ENCODE data around the gene PRAMEF20.
"Not testable (repeated sequence)": the region's sequence is repeated elsewhere in the genome, so short reads cannot be mapped to it uniquely, and the experiment has no call there.

The PRAMEF20 gene

DNA sequence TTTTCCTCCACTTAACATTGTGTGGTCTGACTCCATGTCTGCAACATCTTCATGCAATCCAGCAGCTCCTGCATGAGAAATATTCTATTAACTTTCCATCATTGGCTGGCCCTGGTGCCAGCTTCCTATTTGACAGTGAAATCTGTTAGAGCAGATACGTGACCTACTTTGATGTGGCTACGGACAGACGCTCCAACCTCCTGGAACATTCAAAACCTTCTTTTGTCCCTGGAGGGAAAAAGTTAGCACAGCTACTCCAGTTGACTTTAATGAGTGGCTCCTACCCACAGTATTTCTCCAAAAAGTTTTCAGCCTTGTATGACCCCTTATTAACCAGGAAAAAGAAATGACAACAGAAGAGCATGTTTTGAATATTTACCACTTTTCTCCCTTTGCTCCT, 22.0 kb downstream of the PRAMEF20 start:
- H3K4me3 ChIP-seq (ENCODE audit: low read depth, low read length) = no peak overlapping the region
- no peak for DNase-seq (ENCODE audit: low read depth)
- TF ChIP-seq, protein P1, sequence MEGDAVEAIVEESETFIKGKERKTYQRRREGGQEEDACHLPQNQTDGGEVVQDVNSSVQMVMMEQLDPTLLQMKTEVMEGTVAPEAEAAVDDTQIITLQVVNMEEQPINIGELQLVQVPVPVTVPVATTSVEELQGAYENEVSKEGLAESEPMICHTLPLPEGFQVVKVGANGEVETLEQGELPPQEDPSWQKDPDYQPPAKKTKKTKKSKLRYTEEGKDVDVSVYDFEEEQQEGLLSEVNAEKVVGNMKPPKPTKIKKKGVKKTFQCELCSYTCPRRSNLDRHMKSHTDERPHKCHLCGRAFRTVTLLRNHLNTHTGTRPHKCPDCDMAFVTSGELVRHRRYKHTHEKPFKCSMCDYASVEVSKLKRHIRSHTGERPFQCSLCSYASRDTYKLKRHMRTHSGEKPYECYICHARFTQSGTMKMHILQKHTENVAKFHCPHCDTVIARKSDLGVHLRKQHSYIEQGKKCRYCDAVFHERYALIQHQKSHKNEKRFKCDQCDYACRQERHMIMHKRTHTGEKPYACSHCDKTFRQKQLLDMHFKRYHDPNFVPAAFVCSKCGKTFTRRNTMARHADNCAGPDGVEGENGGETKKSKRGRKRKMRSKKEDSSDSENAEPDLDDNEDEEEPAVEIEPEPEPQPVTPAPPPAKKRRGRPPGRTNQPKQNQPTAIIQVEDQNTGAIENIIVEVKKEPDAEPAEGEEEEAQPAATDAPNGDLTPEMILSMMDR (conservative IDR thresholded peaks at IDR 0.05; ENCODE audit: low read depth, low read length) = no peak

DNA sequence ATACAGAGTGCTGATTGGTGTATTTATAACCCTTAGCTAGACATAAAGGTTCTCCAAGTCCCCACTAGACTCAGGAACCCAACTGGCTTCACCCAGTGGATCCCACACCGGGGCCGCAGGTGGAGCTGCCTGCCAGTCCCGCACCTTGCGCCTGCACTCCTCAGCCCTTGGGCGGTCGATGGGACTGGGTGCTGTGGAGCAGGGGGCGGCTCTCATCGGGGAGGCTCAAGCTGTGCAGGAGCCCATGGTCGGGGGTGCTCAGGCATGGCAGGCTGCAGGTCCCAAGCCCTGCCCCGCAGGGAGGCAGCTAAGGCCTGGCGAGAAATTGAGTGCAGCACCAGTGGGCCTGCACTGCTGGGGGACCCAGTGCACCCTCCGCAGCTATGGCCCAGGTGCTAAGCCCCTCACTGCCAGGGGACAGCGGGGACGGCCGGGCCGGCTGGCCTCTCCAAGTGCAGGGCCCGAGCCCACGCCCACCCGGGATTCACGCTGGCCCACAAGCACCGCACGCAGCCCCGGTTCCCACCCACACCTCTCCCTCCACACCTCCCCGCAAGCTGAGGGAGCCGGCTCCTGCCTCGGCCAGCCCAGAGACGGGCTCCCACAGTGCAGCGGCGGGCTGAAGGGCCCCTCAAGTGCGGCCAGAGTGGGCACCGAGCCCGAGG, 23.6 kb downstream of the PRAMEF20 start:
- H3K4me3 ChIP-seq (ENCODE audit: low read depth, low read length); DNase-seq (ENCODE audit: low read depth): not testable (repeated sequence)

DNA sequence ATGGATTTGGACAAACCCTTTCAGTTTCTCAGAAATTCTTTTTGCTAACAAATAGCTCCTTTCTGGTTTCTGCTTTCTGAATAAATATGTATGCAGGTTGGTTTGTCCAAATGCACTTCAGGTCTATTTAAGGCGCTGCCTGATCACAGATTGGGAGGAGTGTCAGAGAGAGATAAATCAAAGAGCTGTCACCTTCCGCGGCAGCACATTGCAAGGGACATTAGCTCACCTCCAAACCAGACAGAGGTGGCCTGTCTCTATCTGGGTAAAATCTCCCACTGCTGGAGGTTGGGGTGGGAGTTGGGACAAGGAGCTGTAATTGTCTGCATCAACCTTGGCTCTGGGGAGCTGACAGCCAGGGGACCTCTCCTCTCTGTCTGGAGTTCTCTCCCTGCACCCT, 25.2 kb downstream of the PRAMEF20 start:
- no peak for DNase-seq (ENCODE audit: low read depth)
- TF ChIP-seq, protein P1 (conservative IDR thresholded peaks at IDR 0.05; ENCODE audit: low read depth, low read length) = no peak
- no peak overlapping the region for H3K4me3 ChIP-seq (ENCODE audit: low read depth, low read length)

DNA sequence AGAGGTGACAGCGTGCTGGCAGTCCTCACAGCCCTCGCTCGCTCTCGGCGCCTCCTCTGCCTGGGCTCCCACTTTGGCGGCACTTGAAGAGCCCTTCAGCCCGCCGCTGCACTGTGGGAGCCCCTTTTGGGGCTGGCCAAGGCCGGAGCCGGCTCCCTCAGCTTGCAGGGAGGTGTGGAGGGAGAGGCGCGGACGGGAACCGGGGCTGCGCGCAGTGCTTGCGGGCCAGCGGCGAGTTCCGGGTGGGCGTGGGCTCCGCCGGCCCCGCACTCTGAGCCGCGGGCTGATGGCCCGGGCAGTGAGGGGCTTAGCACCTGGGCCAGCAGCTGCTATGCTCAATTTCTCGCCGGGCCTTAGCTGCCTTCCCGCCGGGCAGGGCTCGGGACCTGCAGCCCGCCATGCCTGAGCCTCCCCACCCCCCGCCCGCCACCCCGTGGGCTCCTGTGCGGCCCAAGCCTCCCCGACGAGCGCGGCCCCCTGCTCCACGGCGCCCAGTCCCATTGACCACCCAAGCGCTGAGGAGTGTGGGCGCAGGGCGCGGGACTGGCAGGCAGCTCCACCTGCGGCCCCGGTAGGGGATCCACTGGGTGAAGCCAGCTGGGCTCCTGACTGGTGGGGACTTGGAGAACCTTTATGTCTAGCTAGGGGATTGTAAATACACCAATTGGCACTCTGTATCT, 29.0 kb downstream of the PRAMEF20 start:
- H3K4me3 ChIP-seq (ENCODE audit: low read depth, low read length) = not testable (repeated sequence)

DNA sequence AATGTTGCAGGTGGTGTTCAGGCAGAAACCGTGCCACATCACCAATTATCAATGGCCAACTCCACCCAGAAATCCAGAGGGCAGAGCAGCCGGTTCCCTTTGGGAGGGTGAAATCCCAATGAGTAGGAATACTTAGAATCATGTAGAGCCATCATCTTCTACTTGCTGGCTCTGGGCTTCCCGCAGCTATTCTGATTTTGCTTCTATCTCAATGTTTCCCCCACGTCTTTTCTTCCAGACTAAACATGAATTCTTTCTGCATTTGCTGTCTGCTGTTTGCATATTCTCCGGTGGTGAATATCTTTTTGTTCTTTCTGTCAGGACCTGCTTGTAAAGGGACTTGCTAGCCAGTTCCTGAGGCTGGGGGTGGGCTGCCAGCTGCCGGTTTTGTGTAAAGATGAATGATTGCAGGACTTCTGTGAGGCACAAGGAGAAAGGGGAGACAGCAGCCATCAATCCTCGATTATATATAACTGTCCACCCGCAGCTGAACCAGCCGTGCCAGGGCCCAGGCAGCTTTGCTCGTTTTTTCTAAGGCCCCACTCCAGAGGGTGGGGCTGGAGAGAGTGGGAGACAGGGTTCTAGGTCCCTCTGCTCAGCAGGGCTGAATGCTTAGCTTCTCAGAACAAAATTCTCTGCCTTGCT, 33.2 kb downstream of the PRAMEF20 start:
- H3K4me3 ChIP-seq (ENCODE audit: low read depth, low read length) = no peak overlapping the region
- DNase-seq (ENCODE audit: low read depth) = no peak
- TF ChIP-seq, protein P1 (conservative IDR thresholded peaks at IDR 0.05; ENCODE audit: low read depth, low read length) = no peak

More for the DNA sequence above, 29.0 kb downstream of the PRAMEF20 start:
- DNase-seq (ENCODE audit: low read depth) = not testable (repeated sequence)

DNA sequence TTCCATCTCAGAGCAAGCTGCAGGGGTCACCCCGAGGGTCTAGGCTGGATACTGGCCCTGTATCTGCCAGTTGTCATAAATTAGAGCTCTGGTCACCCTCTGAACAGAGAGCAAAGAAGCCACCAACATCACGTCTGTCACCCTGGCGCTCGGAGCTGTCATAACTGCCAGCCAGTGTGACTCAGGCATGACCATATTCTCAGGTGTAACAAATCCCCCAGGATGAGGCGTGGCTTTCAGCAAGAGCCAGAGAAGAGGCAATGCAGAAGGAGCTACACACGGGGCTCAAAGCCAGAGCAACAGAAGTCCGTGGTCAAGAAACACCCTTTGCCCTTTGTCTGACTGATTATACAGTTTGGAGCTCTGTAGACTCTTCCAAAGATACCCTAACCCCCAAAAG, 40.0 kb downstream of the PRAMEF20 start:
- no peak for DNase-seq (ENCODE audit: low read depth)

DNA sequence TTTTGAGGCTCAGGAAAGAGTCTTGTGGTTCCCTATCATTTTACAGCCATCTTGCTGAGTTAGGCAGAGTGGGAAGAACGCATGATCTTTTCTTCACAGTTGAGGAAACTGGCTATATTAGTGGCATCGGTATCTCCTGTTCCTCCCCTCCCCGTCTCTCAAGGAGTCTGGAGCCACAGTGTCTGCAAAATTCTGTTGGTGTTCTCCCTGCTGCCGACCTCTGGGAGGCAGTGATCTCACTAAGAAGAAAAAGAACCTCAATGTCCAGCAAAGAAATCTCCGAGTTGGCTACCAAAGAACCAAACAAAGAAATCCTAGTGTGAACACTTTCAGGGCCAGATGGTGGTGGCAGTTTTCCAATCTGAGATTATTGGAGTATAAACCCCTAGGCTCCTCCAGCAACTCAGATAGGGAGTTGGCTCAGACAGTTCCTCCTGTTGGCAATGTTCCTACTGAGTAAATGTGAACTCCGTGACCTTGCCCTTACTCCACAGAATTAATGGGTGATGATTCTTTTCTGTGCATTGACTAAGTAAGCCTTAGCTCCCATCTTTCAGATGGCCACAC, 41.2 kb downstream of the PRAMEF20 start:
- no peak overlapping the region for H3K4me3 ChIP-seq (ENCODE audit: low read depth, low read length)
- DNase-seq (ENCODE audit: low read depth) = no peak
- TF ChIP-seq, protein P1 (conservative IDR thresholded peaks at IDR 0.05; ENCODE audit: low read depth, low read length) = no peak

More for the DNA sequence above, 40.0 kb downstream of the PRAMEF20 start:
- H3K4me3 ChIP-seq (ENCODE audit: low read depth, low read length) = no peak overlapping the region
- TF ChIP-seq, protein P1 (conservative IDR thresholded peaks at IDR 0.05; ENCODE audit: low read depth, low read length) = no peak

Data from choroid plexus epithelial cell (primary cell).